Measurements from ENCODE around the gene PPFIBP2.

- no peak for TF ChIP-seq EZH2 (IDR thresholded peaks at IDR 0.05; ENCODE audit: borderline replicate concordance, insufficient read depth, low read depth, low read length, poor library complexity, severe bottlenecking)
- TF ChIP-seq CTCF (IDR thresholded peaks at IDR 0.05) = no peak
These were observed 8.7 kb downstream of the PPFIBP2 start for GRCh38 chr11:7522546-7522945.

All from B cell (primary cell).